ENCODE data around the gene RTBDN.
A peak's percentile ranks its signal among the peaks of the same experiment; 100 is the strongest.

RTBDN gene

DNA sequence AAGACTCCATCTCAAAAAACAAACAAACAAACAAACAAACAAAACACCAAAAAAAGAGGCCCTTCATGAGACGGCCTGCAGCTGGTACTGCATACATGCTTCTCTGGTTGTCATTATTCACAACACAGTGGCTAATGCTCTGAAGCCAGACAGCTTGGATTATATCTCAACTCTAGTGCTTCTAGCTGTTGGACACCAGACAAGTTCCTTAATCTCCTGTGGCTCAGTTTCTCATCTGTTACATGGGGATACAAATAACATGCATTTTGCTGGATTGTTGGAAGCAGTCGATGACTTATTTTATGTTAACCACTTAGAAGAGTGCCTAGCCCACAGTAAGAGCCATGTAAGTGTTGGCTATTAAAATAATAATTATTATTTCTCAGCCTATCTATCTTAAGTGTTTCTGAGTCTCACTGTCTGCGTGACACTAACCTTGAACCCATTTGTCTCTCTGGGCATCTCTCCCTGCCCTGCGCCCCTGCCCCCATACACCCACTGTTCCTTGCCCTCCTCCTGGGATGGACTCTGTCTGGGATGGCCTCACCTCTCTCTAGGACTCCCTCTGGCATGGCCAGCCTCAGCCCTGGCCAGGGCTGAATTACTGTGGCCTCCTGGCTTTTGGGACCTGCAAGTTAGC is 46.2 kb downstream of the RTBDN start:
- Histone ChIP-seq H3K4me1 (ENCODE audit: control insufficient read depth, low read depth, low read length) (peaks cover 26% of the 10 kb centered on the region), H3K36me3 (ENCODE audit: control insufficient read depth, low read depth, low read length) (no peaks in the 10 kb centered on the region), H3K9me3 (ENCODE audit: control insufficient read depth, low read depth, low read length) (no peaks in the 10 kb centered on the region), H3K4me3 (ENCODE audit: low read length) (peak overlapping the region; percentile 72), H3K27ac (ENCODE audit: low read length) (no peak overlapping the region), H3K27me3 (ENCODE audit: control insufficient read depth, insufficient read depth, low read length) (peaks cover 29% of the 10 kb centered on the region), H3K9ac (ENCODE audit: low read length) (no peak overlapping the region)

DNA sequence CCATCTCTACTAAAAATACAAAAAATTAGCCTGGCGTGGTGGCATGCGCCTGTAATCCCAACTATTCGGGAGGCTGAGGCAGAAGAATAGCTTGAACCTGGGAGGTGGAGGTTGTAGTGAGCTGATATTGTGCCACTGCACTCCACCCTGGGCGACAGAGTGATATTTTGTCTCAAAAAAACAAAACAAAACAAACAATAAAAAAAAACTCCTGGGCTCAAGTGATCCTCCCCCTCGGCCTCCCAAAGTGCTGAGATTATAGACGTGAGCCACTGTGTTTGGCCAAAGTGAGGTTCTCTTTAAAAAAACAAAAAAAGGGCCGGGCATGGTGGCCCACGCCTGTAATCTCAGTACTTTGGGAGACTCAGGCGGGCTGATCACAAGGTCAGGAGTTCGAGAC is 46.9 kb downstream of the RTBDN start:
- H3K27ac ChIP-seq (ENCODE audit: low read length) = no peak overlapping the region
- H3K27me3 ChIP-seq (ENCODE audit: control insufficient read depth, insufficient read depth, low read length) = peaks cover 22% of the 10 kb centered on the region
- no peaks in the 10 kb centered on the region for H3K9me3 ChIP-seq (ENCODE audit: control insufficient read depth, low read depth, low read length)
- no peak overlapping the region for H3K4me3 ChIP-seq (ENCODE audit: low read length)
- H3K36me3 ChIP-seq (ENCODE audit: control insufficient read depth, low read depth, low read length) = no peaks in the 10 kb centered on the region
- H3K9ac ChIP-seq (ENCODE audit: low read length) = no peak overlapping the region
- peaks cover 26% of the 10 kb centered on the region for H3K4me1 ChIP-seq (ENCODE audit: control insufficient read depth, low read depth, low read length)

DNA sequence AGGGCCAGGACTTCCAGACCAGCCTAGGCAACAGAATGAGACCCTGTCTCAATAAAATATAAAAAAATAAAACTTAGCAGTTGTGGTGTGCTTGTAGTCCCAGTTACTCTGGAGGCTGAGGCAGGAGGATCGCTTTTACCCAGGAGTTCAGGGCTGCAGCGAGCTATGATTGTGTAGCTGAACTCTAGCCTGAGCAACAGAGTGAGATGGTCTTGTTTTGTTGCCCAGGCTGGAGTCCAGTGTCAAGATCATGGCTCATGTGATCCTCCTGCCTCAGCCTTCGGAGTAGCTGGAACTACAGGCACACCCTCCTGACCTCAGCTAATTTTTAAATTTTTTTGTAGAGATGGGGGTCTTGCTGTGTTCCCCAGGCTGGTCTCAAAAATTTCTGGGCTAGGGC is 47.4 kb downstream of the RTBDN start:
- Histone ChIP-seq H3K27ac (ENCODE audit: low read length) (no peak overlapping the region), H3K36me3 (ENCODE audit: control insufficient read depth, low read depth, low read length) (no peaks in the 10 kb centered on the region), H3K4me1 (ENCODE audit: control insufficient read depth, low read depth, low read length) (peaks cover 26% of the 10 kb centered on the region), H3K4me3 (ENCODE audit: low read length) (no peak overlapping the region), H3K9ac (ENCODE audit: low read length) (no peak overlapping the region), H3K27me3 (ENCODE audit: control insufficient read depth, insufficient read depth, low read length) (peaks cover 17% of the 10 kb centered on the region), H3K9me3 (ENCODE audit: control insufficient read depth, low read depth, low read length) (no peaks in the 10 kb centered on the region)

DNA sequence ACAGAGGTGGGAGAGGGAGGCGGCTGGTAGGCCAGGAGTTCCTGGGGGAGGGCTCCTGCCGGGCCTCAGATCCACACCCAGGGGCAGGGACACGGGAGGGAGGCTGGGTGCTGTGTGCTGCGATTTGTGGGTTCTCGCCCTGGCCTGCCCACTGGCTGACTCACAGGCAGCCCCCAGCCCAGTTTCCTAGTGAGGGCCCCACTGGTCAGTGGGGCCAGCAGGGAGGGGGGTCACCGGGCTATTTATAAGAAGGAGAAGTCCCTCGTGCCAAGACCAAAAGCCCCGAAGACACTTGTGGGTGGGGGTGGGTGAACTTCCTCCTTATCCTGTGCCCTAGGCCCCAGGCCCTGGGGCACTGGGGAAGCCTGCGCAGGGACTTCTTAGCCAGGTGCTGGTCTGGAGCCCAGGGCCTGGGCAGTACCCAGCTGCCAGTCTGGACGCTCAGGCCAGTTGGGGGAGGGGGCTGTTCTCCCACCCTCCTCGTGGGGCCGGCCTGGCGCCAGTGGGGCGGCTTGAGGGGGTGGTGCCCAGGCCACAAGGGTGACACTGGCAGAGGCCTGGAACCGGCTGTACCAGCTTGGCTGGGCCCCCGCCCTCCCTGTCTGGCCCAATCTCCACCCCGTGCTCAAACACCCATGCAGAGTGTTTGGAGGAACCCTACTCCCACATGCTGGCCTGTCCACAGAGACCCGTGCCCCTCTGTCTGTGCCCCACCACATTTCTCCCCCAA is 48.1 kb downstream of the RTBDN start:
- Histone ChIP-seq H3K36me3 (ENCODE audit: control insufficient read depth, low read depth, low read length) (no peaks in the 10 kb centered on the region), H3K9ac (ENCODE audit: low read length) (no peak overlapping the region), H3K4me1 (ENCODE audit: control insufficient read depth, low read depth, low read length) (peaks cover 26% of the 10 kb centered on the region), H3K4me3 (ENCODE audit: low read length) (no peak overlapping the region), H3K9me3 (ENCODE audit: control insufficient read depth, low read depth, low read length) (no peaks in the 10 kb centered on the region), H3K27ac (ENCODE audit: low read length) (no peak overlapping the region), H3K27me3 (ENCODE audit: control insufficient read depth, insufficient read depth, low read length) (peaks cover 11% of the 10 kb centered on the region)

DNA sequence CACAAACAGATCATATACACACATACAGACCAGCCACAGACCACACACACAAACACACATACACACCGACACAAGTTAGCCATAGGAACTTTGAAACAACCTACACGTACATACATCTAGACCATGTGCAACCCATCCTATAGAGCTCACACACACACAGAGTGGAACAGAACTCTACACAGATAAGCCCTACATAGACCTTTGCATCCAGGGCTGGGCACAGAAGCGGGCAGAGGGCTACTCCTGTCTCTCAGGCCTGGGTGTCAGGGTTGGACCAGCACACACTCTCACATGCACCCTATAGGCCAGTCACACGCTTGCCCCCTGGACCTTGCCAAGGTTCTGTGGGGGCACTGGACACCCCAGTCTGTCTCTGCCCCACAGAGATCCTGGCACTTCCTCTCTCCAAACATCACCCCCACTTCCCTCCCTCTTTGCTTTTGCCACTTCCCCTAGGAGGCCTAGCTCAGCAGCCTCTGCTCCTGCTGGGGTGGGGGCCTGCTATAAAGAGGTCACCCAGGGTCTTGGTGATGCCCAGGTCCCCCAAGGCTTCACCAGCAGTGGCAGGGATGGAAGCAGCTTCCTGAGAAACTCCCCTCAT is 48.8 kb downstream of the RTBDN start:
- Histone ChIP-seq H3K4me1 (ENCODE audit: control insufficient read depth, low read depth, low read length) (peaks cover 19% of the 10 kb centered on the region), H3K27ac (ENCODE audit: low read length) (no peak overlapping the region), H3K9ac (ENCODE audit: low read length) (no peak overlapping the region), H3K27me3 (ENCODE audit: control insufficient read depth, insufficient read depth, low read length) (peaks cover 3% of the 10 kb centered on the region), H3K4me3 (ENCODE audit: low read length) (no peak overlapping the region), H3K9me3 (ENCODE audit: control insufficient read depth, low read depth, low read length) (no peaks in the 10 kb centered on the region), H3K36me3 (ENCODE audit: control insufficient read depth, low read depth, low read length) (no peaks in the 10 kb centered on the region)

DNA sequence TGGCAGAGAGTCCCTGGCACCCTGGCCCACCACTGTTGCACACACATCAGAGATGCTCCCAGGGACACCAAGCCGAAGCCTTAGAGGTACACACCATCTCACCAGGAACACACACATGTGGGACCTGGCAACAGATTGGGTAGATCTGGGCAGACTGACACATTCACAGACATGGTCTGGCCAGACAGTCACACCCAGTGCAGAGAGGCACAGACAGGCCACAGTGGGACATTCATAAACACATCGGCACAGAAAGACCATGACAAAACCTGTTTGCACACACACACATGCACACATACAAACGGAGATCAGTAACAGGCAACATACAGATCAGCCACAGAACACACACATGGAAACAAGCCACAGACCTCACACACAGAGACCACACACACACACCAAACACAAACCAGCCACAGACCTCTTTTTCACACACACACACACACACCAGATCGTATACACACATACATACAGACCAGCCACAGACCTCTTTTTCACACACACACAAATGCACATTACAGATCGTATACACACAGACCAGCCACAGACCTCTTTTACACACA is 49.4 kb downstream of the RTBDN start:
- H3K27ac ChIP-seq (ENCODE audit: low read length) = no peak overlapping the region
- H3K9me3 ChIP-seq (ENCODE audit: control insufficient read depth, low read depth, low read length) = no peaks in the 10 kb centered on the region
- H3K4me3 ChIP-seq (ENCODE audit: low read length) = no peak overlapping the region
- no peaks in the 10 kb centered on the region for H3K27me3 ChIP-seq (ENCODE audit: control insufficient read depth, insufficient read depth, low read length)
- peaks cover 16% of the 10 kb centered on the region for H3K4me1 ChIP-seq (ENCODE audit: control insufficient read depth, low read depth, low read length)
- no peaks in the 10 kb centered on the region for H3K36me3 ChIP-seq (ENCODE audit: control insufficient read depth, low read depth, low read length)
- no peak overlapping the region for H3K9ac ChIP-seq (ENCODE audit: low read length)

DNA sequence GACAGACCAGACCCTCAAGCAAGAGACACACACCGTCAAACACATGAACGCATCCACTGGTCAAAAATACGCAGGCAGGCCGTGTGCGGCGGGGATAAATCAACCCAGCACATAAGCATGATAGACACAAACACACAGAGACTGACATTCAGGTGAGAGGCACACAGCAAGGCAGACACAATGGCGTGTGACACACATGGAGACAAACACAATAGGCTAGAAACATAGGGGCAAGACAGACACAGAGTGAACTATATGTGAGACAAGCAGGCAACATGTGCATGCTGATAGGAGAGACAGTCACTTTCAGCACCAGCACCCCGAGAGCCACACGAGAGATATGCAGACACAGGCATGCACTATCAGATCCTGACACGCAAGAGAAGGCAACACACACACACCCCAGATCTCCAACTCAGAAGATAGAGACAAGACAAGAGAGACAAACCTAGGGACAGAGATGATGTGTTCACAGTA is 49.9 kb downstream of the RTBDN start:
- no peaks in the 10 kb centered on the region for H3K36me3 ChIP-seq (ENCODE audit: control insufficient read depth, low read depth, low read length)
- no peak overlapping the region for H3K4me3 ChIP-seq (ENCODE audit: low read length)
- no peak overlapping the region for H3K27ac ChIP-seq (ENCODE audit: low read length)
- H3K9ac ChIP-seq (ENCODE audit: low read length) = no peak overlapping the region
- no peaks in the 10 kb centered on the region for H3K27me3 ChIP-seq (ENCODE audit: control insufficient read depth, insufficient read depth, low read length)
- no peaks in the 10 kb centered on the region for H3K9me3 ChIP-seq (ENCODE audit: control insufficient read depth, low read depth, low read length)
- H3K4me1 ChIP-seq (ENCODE audit: control insufficient read depth, low read depth, low read length) = peaks cover 16% of the 10 kb centered on the region

DNA sequence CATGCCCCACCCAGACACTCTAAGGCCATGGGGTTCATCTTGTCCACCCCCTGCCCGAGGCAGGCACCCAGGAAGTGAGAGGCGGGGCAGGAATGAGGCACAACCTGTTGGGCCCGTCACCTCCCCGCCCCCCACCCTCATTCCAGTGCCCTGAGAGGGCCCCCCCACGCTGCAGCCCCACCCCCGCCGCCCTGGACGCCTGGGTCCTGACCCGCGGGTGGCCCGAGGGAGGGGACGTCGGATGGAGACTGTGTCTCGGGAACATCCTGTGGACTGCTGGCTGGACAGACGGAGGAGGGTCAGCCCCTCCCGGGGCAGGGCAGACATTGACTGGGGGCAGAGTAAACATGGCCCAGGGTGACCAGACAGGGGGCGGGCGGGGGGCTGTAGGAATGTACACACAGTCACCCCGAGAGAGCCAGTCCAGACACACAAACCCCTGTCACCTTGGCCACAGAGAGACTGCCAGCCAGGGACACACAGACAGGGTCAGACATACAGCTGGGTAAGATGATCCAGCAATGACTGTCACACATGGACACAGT is 50.5 kb downstream of the RTBDN start:
- H3K9ac ChIP-seq (ENCODE audit: low read length) = no peak overlapping the region

DNA sequence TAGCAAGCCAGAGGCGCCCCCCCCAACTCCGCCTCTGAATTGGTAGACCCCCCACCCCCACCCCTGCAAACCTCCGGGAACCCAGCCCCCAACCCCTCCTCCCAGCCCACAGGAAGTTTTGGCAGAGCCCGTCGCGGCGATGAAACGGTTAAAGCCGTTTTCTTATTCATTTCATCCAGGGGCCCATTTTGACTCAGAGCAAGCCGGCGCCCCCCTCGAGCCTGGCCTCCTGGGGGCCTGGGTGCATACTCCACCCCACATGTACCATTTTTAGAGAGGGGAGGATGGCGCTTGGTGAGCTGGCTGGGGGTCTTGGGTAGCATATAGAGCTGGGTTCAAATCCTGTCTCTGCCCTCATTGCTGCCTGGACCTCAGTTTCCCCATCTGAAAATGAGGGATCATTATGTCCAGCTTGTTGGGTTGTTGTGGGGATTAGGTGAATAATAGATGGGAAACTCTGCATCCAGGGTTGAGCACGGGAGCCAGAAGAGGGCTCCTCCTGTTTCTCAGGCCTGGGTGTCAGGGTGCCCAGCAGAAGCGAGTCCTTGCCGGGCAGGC is 51.0 kb downstream of the RTBDN start:
- Histone ChIP-seq H3K4me1 (ENCODE audit: control insufficient read depth, low read depth, low read length) (peaks cover 16% of the 10 kb centered on the region), H3K9me3 (ENCODE audit: control insufficient read depth, low read depth, low read length) (no peaks in the 10 kb centered on the region), H3K36me3 (ENCODE audit: control insufficient read depth, low read depth, low read length) (no peaks in the 10 kb centered on the region), H3K4me3 (ENCODE audit: low read length) (peak overlapping the region; percentile 54), H3K9ac (ENCODE audit: low read length) (no peak overlapping the region), H3K27ac (ENCODE audit: low read length) (no peak overlapping the region), H3K27me3 (ENCODE audit: control insufficient read depth, insufficient read depth, low read length) (no peaks in the 10 kb centered on the region)

More for the DNA sequence above, 50.5 kb downstream of the RTBDN start:
- H3K27ac ChIP-seq (ENCODE audit: low read length) = no peak overlapping the region
- H3K9me3 ChIP-seq (ENCODE audit: control insufficient read depth, low read depth, low read length) = no peaks in the 10 kb centered on the region
- peaks cover 16% of the 10 kb centered on the region for H3K4me1 ChIP-seq (ENCODE audit: control insufficient read depth, low read depth, low read length)
- H3K27me3 ChIP-seq (ENCODE audit: control insufficient read depth, insufficient read depth, low read length) = no peaks in the 10 kb centered on the region
- H3K4me3 ChIP-seq (ENCODE audit: low read length) = peak overlapping the region; percentile 54
- no peaks in the 10 kb centered on the region for H3K36me3 ChIP-seq (ENCODE audit: control insufficient read depth, low read depth, low read length)

DNA sequence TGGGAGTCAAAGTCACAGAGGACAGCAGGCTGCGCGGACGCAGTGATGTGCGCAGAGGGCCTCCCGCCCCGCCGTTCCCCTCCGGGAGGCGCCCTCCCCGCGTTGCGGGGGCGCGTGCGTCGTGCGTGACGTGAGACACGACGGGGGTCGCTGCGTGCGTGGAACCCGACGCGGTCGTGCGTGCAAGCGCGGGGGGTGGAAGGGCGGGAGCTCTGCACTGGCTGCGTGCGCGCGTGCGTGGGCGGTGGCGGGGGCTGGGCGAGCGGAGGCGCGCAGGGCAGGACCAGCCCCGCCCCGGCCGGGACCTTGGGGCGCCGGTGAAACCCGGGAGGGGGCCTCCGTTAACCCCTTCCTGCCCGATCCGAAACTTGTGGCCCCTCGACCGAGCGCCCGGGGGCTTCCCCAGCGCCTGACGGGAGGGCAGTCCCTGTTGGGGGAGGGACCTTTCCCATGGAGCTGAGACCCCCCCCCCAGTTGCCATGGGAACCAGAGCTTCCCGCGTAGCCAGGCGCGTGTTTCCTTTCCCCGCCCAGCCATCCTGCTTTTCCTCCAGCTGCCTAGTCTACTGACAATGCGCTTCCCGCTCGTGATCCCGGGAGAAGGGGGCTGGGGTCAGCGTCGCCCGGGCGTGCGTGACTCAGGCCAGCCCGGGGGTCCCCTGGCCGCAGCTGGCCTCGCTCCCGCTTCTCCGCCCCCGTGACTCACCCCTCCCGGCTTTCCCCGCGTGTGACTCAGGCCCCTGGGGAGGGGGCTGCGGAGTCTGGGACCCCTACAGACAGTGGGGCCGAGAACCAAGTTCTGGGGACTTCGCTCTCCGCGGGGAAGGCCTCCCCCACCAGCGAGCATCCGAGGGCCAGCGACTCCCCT is 51.7 kb downstream of the RTBDN start:
- Histone ChIP-seq H3K4me1 (ENCODE audit: control insufficient read depth, low read depth, low read length) (peaks cover 20% of the 10 kb centered on the region), H3K9me3 (ENCODE audit: control insufficient read depth, low read depth, low read length) (no peaks in the 10 kb centered on the region), H3K4me3 (ENCODE audit: low read length) (peak overlapping the region; percentile 54), H3K36me3 (ENCODE audit: control insufficient read depth, low read depth, low read length) (no peaks in the 10 kb centered on the region), H3K9ac (ENCODE audit: low read length) (peak overlapping the region; percentile 60), H3K27me3 (ENCODE audit: control insufficient read depth, insufficient read depth, low read length) (no peaks in the 10 kb centered on the region), H3K27ac (ENCODE audit: low read length) (no peak overlapping the region)

DNA sequence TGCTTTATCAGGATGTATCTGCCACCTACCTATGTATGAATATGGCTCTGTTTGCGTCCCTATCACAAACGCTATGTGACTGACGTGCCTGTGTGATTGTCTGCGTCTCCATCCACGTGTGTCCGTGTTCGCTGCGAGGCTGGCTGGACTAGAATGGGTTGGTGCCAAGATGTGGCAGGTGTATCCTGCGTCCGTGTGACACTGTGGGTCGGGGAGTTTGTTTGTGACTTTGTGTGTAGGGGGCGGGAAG is 52.3 kb downstream of the RTBDN start:
- Histone ChIP-seq H3K27ac (ENCODE audit: low read length) (no peak overlapping the region), H3K4me1 (ENCODE audit: control insufficient read depth, low read depth, low read length) (peaks cover 24% of the 10 kb centered on the region), H3K9me3 (ENCODE audit: control insufficient read depth, low read depth, low read length) (no peaks in the 10 kb centered on the region), H3K4me3 (ENCODE audit: low read length) (peak overlapping the region; percentile 54), H3K36me3 (ENCODE audit: control insufficient read depth, low read depth, low read length) (no peaks in the 10 kb centered on the region), H3K27me3 (ENCODE audit: control insufficient read depth, insufficient read depth, low read length) (no peaks in the 10 kb centered on the region), H3K9ac (ENCODE audit: low read length) (no peak overlapping the region)

Data from iPS-18a (cell line).